Endothelial cell of umbilical vein (primary cell): Measurements from ENCODE around the gene PDE4B. TPM values are rescaled to one million over a fixed set of nuclear protein-coding genes. Genes with fewer than 3 reads are reported as not detected.

ENCODE experiments used
- BruUV-seq: library from RNA; stranded (reverse); fragments of 400-500 nt; replicated peaks from 2 replicates; lab custom pipeline; 2021; lab: Mats Ljungman, UMichigan
- CTCF ChIA-PET: fragments of 300-600, 350-600 bp; sonication (Branson Sonifier 250); formaldehyde crosslinking; loops from one replicate; lab custom pipeline; 2021; ENCODE audit warnings: antibody characterized with exemption, inconsistent platforms; lab: Charles Lee
- POLR2A ChIA-PET: fragments of 300-600, 350-600 bp; sonication (Branson Sonifier 250); formaldehyde crosslinking; loops from one replicate; lab custom pipeline; 2021; ENCODE audit warnings: antibody characterized with exemption, inconsistent platforms; lab: Charles Lee
- DNase-seq: peaks from one replicate; pipeline ENCODE4 v3.0.0-alpha.2; 2011; ENCODE audit warnings: low read depth, low spot score
- FAIRE-seq: peaks from 2 replicates; lab custom pipeline; 2011; peaks lifted over from hg19 to GRCh38; lab: Jason Lieb, UNC
- H2AFZ ChIP-seq: 2 replicates; pipeline ENCODE4 v1.6.0; 2012; ENCODE audit warnings: low read depth, low read length, control low read depth, inconsistent platforms
- H3K27ac ChIP-seq: 2 replicates; pipeline ENCODE4 v1.5.1; 2011; ENCODE audit warnings: low read depth, mild to moderate bottlenecking, control low read depth, low read length, moderate library complexity; ENCODE audit not compliant: insufficient read depth
- H3K27me3 ChIP-seq, 2 experiments: 2 replicates each; pipeline versions ENCODE4 v1.6.0 to v1.6.1; 2011; ENCODE audit warnings: low read length in 2 of 2, mixed read lengths in 1 of 2; ENCODE audit not compliant: control insufficient read depth in 2 of 2, insufficient read depth in 2 of 2
- H3K36me3 ChIP-seq, 2 experiments: 2 replicates in 1 of 2; 3 replicates in 1 of 2; pipeline ENCODE4 v1.5.1; 2011; ENCODE audit warnings: low read length in 2 of 2, mild to moderate bottlenecking in 1 of 2, moderate library complexity in 1 of 2; ENCODE audit not compliant: control insufficient read depth in 2 of 2, insufficient read depth in 2 of 2; ENCODE audit errors: extremely low read depth in 1 of 2
- H3K4me1 ChIP-seq: 3 replicates; pipeline ENCODE4 v1.5.1; 2011; ENCODE audit warnings: mild to moderate bottlenecking, low read length; ENCODE audit not compliant: control insufficient read depth, insufficient read depth; ENCODE audit errors: extremely low read depth
- H3K4me2 ChIP-seq: 2 replicates; pipeline ENCODE4 v1.6.1; 2011; ENCODE audit warnings: low read length, control low read depth, mixed read lengths; ENCODE audit not compliant: insufficient read depth
- H3K4me3 ChIP-seq, 3 experiments: fragments of 200-600 bp in 1 of 3; sonication (generic), shearing (Covaris generic) in 1 of 3; replicated peaks in 1 of 3; 2 replicates each; pipeline ENCODE4 v1.5.1; 2011 to 2016; ENCODE audit warnings: control low read depth in 3 of 3, low read length in 3 of 3, mild to moderate bottlenecking in 2 of 3, inconsistent platforms in 1 of 3, low read depth in 1 of 3, moderate library complexity in 1 of 3; ENCODE audit not compliant: insufficient read depth in 1 of 3
- H3K79me2 ChIP-seq: 2 replicates; pipeline ENCODE4 v1.6.0; 2012; ENCODE audit warnings: low read length, inconsistent platforms; ENCODE audit not compliant: control insufficient read depth, insufficient read depth
- H3K9ac ChIP-seq: replicated peaks from 2 replicates; pipeline ENCODE3; 2011; ENCODE audit warnings: low read length, control low read depth; ENCODE audit not compliant: insufficient read depth; ENCODE audit errors: extremely low read depth
- H3K9me1 ChIP-seq: replicated peaks from 3 replicates; pipeline ENCODE4 v1.6.0; 2011; ENCODE audit warnings: mild to moderate bottlenecking, low read length; ENCODE audit not compliant: control insufficient read depth, insufficient read depth; ENCODE audit errors: extremely low read depth
- H3K9me3 ChIP-seq: replicated peaks from 2 replicates; pipeline ENCODE4 v1.5.1; 2012; ENCODE audit warnings: low read length, inconsistent platforms; ENCODE audit not compliant: control insufficient read depth, insufficient read depth
- H4K20me1 ChIP-seq: replicated peaks from 2 replicates; pipeline ENCODE3; 2011; ENCODE audit warnings: mild to moderate bottlenecking, low read length; ENCODE audit not compliant: control insufficient read depth, insufficient read depth; ENCODE audit errors: extremely low read depth
- FOS ChIP-seq: IDR thresholded peaks from 2 replicates; pipeline ENCODE4 v1.6.1; 2011; ENCODE audit warnings: mild to moderate bottlenecking, low read length, moderate library complexity, borderline replicate concordance; ENCODE audit not compliant: insufficient read depth
- GATA2 ChIP-seq: IDR thresholded peaks from 2 replicates; pipeline ENCODE4 v1.7.0; 2011; ENCODE audit warnings: low read depth, mild to moderate bottlenecking, moderate library complexity, mixed read lengths, low read length; ENCODE audit not compliant: insufficient read length, insufficient read depth
- JUN ChIP-seq: IDR thresholded peaks from 2 replicates; pipeline ENCODE4 v1.6.1; 2011; ENCODE audit warnings: borderline replicate concordance, low read depth; ENCODE audit not compliant: insufficient read length, insufficient read depth
- dilution Hi-C: fragments of 300-500 bp; cut with MboI; formaldehyde crosslinking; loops from one replicate; pipeline ENCODE4 v1.15.0; 2019; ENCODE audit warnings: low sequenced_read_pairs; ENCODE audit not compliant: extremely low pct_ligation_motif_present
- intact Hi-C: fragments of 100-400 bp; cut with micrococcal nuclease; formaldehyde crosslinking; loops from one replicate; pipeline ENCODE4 v1.10.0; 2022
- polyA plus RNA-seq, 4 experiments: library from polyadenylated mRNA; depleted of rRNA in 3 of 4; stranded (reverse) in 3 of 4; unstranded in 1 of 4; fragments of >200 nt; gene quantifications; 2 replicates each; pipeline versions ENCODE4 v1.2.1 to v1.2.3, GENCODE V29; 2011 to 2012; ENCODE audit warnings: missing spikeins in 1 of 4
- total RNA-seq: library from RNA; stranded (reverse); gene quantifications from 2 replicates; pipeline ENCODE4 v1.2.3, GENCODE V29; 2021
- TF ChIP-seq, protein P1 (sequence below): IDR thresholded peaks from 2 replicates; pipeline ENCODE4 v1.6.1; 2011; ENCODE audit not compliant: insufficient read depth, insufficient read length
- TF ChIP-seq, protein P2 (sequence below), 2 donors: IDR thresholded peaks; 1 replicate in 1 of 2; 2 replicates in 1 of 2; pipeline ENCODE4 v1.5.1; 2011; ENCODE audit warnings: low read length in 2 of 2, mild to moderate bottlenecking in 2 of 2, moderate library complexity in 2 of 2, control low read depth in 1 of 2, inconsistent platforms in 1 of 2, low read depth in 1 of 2; ENCODE audit not compliant: insufficient read depth in 1 of 2; ENCODE audit errors: extremely low read depth in 1 of 2

The PDE4B gene
- total and polyA plus RNA-seq, 2 donors (not counting 3 experiments of a cell fraction or from before 2014, with no cell fraction given): 63.5 to 69.8 TPM

DNA sequence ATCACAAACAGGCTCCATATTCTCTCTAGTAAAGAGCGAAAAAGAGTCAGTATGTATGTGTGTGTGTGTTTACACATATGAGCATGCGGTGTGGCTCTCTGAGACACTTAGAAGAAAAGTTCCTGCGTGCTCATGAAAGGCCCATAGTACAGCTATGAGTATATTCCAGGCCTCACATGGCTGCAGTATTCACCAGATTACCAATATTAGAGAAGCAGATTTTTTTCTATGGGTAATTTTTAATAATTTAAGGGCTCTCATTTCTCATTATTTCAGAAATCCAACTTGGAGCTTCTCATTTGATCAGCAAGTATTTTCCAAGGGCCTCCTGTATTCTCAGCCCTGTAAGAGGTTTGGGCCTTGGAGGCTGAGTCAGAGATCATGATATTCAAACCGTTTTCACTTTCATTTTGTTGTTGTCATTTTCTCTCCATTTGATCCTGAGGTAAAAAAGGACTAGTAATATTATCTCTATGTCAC, 508.3 kb downstream of the PDE4B start:
- no peaks in the 10 kb centered on the region for H3K79me2 ChIP-seq
- intact Hi-C loops: loop anchor here (1.0 kb wide), 1 partner anchor 31 kb away; no protein-coding TSS in a partner anchor
- peak overlapping the region; percentile 92 for H3K27ac ChIP-seq
- no peak for TF ChIP-seq JUN
- TF ChIP-seq FOS: peak; percentile 43
- CTCF ChIA-PET: interaction anchor here (0.6 to 2.0 kb wide), 7 partner anchors 10 to 145 kb away, joined by 3 to 11 read pairs (median 3); no protein-coding TSS in a partner anchor
- peak overlapping the region; percentile 98 for H3K4me2 ChIP-seq
- H3K9ac ChIP-seq: peak overlapping the region; percentile 94
- BruUV-seq: TSS peak; percentile 17
- no peaks in the 10 kb centered on the region for H4K20me1 ChIP-seq
- POLR2A ChIA-PET: interaction anchor here (0.6 to 2.3 kb wide), 2 partner anchors 31 to 38 kb away, joined by 5 to 7 read pairs; no protein-coding TSS in a partner anchor
- no peaks in the 10 kb centered on the region for H3K27me3 ChIP-seq
- H3K9me1 ChIP-seq: no peaks in the 10 kb centered on the region
- no peaks in the 10 kb centered on the region for H3K36me3 ChIP-seq
- peak overlapping the region; percentile 2 to 82 (median 64) for H3K4me3 ChIP-seq
- H3K4me1 ChIP-seq: peaks cover 6% of the 10 kb centered on the region
- peak; percentile 82 for FAIRE-seq
- peak overlapping the region; percentile 100 for H2AFZ ChIP-seq
- H3K9me3 ChIP-seq: no peaks in the 10 kb centered on the region
- peak; percentile 86 for DNase-seq
- dilution Hi-C loops: no loop called here

DNA sequence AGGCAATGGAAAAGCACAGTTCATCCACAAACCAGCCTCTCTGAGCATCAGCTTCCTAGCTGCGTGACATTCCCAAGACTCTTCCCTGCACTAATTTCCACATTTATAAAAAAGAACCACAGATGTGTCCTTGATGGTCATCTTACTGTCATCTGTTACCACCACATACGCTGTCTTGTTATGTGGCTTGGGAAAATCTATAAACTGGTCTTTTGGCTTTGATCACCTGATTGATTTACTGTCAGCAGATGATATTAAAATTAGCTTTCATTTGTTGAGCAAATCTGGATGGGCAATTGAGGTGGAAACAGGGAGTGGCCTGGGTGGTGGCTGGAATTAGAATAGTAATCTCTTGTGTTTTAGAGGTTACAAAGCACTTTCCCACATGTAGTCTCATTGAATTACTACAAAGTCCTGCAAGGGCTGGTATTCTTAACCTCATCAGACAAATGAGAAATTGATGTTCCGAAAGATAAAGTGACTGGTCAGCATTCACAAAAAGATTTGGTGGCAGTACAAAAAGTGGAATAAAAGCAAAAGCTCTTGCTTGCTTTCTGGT, 509.6 kb downstream of the PDE4B start:
- dilution Hi-C loops: no loop called here
- FAIRE-seq (no peak), DNase-seq (no peak)
- no TSS peak for BruUV-seq
- H3K9me3 ChIP-seq: no peaks in the 10 kb centered on the region
- intact Hi-C loops: no loop called here
- H3K4me2 ChIP-seq: no peak overlapping the region
- H3K9me1 ChIP-seq: no peaks in the 10 kb centered on the region
- no peak overlapping the region for H3K27ac ChIP-seq
- ChIA-PET CTCF (interaction anchor here (1.2 to 2.0 kb wide), 3 partner anchors 9 to 30 kb away, joined by 3 to 11 read pairs (median 6); no protein-coding TSS in a partner anchor), POLR2A (interaction anchor here (2.3 kb wide), 1 partner anchor 30 kb away, joined by 7 read pairs; no protein-coding TSS in a partner anchor)
- H3K4me3 ChIP-seq: no peak overlapping the region
- no peak overlapping the region for H3K9ac ChIP-seq
- H3K27me3 ChIP-seq: no peaks in the 10 kb centered on the region
- no peaks in the 10 kb centered on the region for H3K36me3 ChIP-seq
- TF ChIP-seq FOS: no peak
- TF ChIP-seq GATA2: no peak
- TF ChIP-seq, protein P1, sequence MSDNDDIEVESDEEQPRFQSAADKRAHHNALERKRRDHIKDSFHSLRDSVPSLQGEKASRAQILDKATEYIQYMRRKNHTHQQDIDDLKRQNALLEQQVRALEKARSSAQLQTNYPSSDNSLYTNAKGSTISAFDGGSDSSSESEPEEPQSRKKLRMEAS: no peak
- TF ChIP-seq, protein P2, sequence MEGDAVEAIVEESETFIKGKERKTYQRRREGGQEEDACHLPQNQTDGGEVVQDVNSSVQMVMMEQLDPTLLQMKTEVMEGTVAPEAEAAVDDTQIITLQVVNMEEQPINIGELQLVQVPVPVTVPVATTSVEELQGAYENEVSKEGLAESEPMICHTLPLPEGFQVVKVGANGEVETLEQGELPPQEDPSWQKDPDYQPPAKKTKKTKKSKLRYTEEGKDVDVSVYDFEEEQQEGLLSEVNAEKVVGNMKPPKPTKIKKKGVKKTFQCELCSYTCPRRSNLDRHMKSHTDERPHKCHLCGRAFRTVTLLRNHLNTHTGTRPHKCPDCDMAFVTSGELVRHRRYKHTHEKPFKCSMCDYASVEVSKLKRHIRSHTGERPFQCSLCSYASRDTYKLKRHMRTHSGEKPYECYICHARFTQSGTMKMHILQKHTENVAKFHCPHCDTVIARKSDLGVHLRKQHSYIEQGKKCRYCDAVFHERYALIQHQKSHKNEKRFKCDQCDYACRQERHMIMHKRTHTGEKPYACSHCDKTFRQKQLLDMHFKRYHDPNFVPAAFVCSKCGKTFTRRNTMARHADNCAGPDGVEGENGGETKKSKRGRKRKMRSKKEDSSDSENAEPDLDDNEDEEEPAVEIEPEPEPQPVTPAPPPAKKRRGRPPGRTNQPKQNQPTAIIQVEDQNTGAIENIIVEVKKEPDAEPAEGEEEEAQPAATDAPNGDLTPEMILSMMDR (IDR thresholded peaks at IDR 0.05; ENCODE audit: extremely low read depth in 1 of 2, insufficient read depth in 1 of 2, low read depth in 1 of 2, low read length in 2 of 2): no peak
- H3K79me2 ChIP-seq: no peaks in the 10 kb centered on the region
- peak overlapping the region; percentile 100 for H2AFZ ChIP-seq
- H4K20me1 ChIP-seq: no peaks in the 10 kb centered on the region
- H3K4me1 ChIP-seq: peaks cover 6% of the 10 kb centered on the region
